Upper lobe of left lung (tissue), 4 donors: ENCODE results near the gene FLT1.

Source experiments
- EP300 ChIP-seq, 4 donors: sonication (generic); formaldehyde crosslinking; IDR thresholded peaks; one replicate each; pipeline ENCODE4 v1.5.1; 2017; ENCODE audit warnings: antibody characterized with exemption in 4 of 4, control low read depth in 2 of 4
- POLR2A ChIP-seq, 4 donors: fragments of 450-650 bp; IDR thresholded peaks; one replicate each; pipeline ENCODE4 v1.5.1; 2016 to 2017; ENCODE audit warnings: antibody characterized with exemption in 4 of 4, mild to moderate bottlenecking in 2 of 4
- TF ChIP-seq, protein P1 (sequence below), 6 experiments: fragments of 450-650 bp in 4 of 6; fragments of 200-600 bp in 2 of 6; sonication (generic) in 2 of 6; IDR thresholded peaks; one replicate each; pipeline ENCODE4 v1.5.1; 2016 to 2019; ENCODE audit warnings: antibody characterized with exemption in 6 of 6

- TF ChIP-seq POLR2A (IDR thresholded peaks at IDR 0.05): no peak
- TF ChIP-seq, protein P1, sequence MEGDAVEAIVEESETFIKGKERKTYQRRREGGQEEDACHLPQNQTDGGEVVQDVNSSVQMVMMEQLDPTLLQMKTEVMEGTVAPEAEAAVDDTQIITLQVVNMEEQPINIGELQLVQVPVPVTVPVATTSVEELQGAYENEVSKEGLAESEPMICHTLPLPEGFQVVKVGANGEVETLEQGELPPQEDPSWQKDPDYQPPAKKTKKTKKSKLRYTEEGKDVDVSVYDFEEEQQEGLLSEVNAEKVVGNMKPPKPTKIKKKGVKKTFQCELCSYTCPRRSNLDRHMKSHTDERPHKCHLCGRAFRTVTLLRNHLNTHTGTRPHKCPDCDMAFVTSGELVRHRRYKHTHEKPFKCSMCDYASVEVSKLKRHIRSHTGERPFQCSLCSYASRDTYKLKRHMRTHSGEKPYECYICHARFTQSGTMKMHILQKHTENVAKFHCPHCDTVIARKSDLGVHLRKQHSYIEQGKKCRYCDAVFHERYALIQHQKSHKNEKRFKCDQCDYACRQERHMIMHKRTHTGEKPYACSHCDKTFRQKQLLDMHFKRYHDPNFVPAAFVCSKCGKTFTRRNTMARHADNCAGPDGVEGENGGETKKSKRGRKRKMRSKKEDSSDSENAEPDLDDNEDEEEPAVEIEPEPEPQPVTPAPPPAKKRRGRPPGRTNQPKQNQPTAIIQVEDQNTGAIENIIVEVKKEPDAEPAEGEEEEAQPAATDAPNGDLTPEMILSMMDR (IDR thresholded peaks at IDR 0.05): peak in 1 of 6 experiments; percentile 10
- TF ChIP-seq EP300 (IDR thresholded peaks at IDR 0.05): no peak
Observed at GRCh38 chr13:28313579-28313978, 181.3 kb downstream of the FLT1 start.
